Choroid plexus epithelial cell (primary cell): ENCODE data around the gene PDK1.

Experiments
- DNase-seq: peaks from one replicate; pipeline ENCODE4 v3.0.0-alpha.2; 2010; ENCODE audit warnings: low read depth
- H3K4me3 ChIP-seq: 2 replicates; pipeline ENCODE4 v1.5.1; 2011; ENCODE audit warnings: low read depth, mild to moderate bottlenecking, control low read depth, low read length, moderate library complexity
- CTCF ChIP-seq: conservative IDR thresholded peaks from 2 replicates; pipeline ENCODE4 v1.5.1; 2011; ENCODE audit warnings: low read depth, mild to moderate bottlenecking, control low read depth, inconsistent platforms, low read length, moderate library complexity

The PDK1 gene

GRCh38 chr2:172624996-172625395 lies 69.1 kb downstream of the PDK1 start:
- no peak for DNase-seq
- no peak overlapping the region for H3K4me3 ChIP-seq
- TF ChIP-seq CTCF: no peak

- no peak for TF ChIP-seq CTCF
- DNase-seq: no peak
- no peak overlapping the region for H3K4me3 ChIP-seq
Measured at GRCh38 chr2:172627181-172627580, 71.3 kb downstream of the PDK1 start.

- DNase-seq: no peak
- H3K4me3 ChIP-seq: no peak overlapping the region
- TF ChIP-seq CTCF: no peak
Measured at GRCh38 chr2:172628085-172628484, 72.2 kb downstream of the PDK1 start.

- no peak overlapping the region for H3K4me3 ChIP-seq
- no peak for DNase-seq
- TF ChIP-seq CTCF: no peak
Measured at GRCh38 chr2:172629586-172629985, 73.7 kb downstream of the PDK1 start.

GRCh38 chr2:172630181-172630580 lies 74.3 kb downstream of the PDK1 start:
- no peak for TF ChIP-seq CTCF
- DNase-seq: no peak

GRCh38 chr2:172634477-172634876 lies 78.6 kb downstream of the PDK1 start:
- TF ChIP-seq CTCF: no peak
- DNase-seq: no peak
- no peak overlapping the region for H3K4me3 ChIP-seq

More at GRCh38 chr2:172630181-172630580, 74.3 kb downstream of the PDK1 start:
- no peak overlapping the region for H3K4me3 ChIP-seq

- DNase-seq: no peak
Measured at GRCh38 chr2:172635548-172635947, 79.7 kb downstream of the PDK1 start.

More at GRCh38 chr2:172635548-172635947, 79.7 kb downstream of the PDK1 start:
- H3K4me3 ChIP-seq: no peak overlapping the region
- no peak for TF ChIP-seq CTCF
